Smooth muscle cell (in vitro differentiated cells): ENCODE measurements around the gene RNF11. TPM values are rescaled to one million over a fixed set of nuclear protein-coding genes. Genes with fewer than 3 reads are reported as not detected.
"Not testable (repeated sequence)": the region's sequence is repeated elsewhere in the genome, so short reads cannot be mapped to it uniquely, and the experiment has no call there.

Experiments
- DNase-seq: peaks from one replicate; lab custom pipeline; 2025; ENCODE audit not compliant: unreplicated experiment; lab: John Stamatoyannopoulos, UW
- H2AFZ ChIP-seq: fragments of 200-600 bp; sonication (generic); 2 replicates; pipeline ENCODE4 v1.6.0; 2016; ENCODE audit warnings: antibody characterized with exemption, low read depth, mild to moderate bottlenecking
- H3F3A ChIP-seq: fragments of 200-600 bp; sonication (generic); 2 replicates; pipeline ENCODE4 v1.6.0; 2017; ENCODE audit warnings: antibody characterized with exemption, low read depth
- H3K27ac ChIP-seq: fragments of 200-600 bp; sonication (generic); 2 replicates; pipeline ENCODE4 v1.5.1; 2016; ENCODE audit warnings: low read depth, mild to moderate bottlenecking
- H3K27me3 ChIP-seq: fragments of 200-600 bp; sonication (generic); 2 replicates; pipeline ENCODE4 v1.6.1; 2016; ENCODE audit warnings: low read depth, mild to moderate bottlenecking
- H3K36me3 ChIP-seq: fragments of 200-600 bp; sonication (generic); 2 replicates; pipeline ENCODE4 v1.5.1; 2016; ENCODE audit warnings: low read depth
- H3K4me1 ChIP-seq: fragments of 200-600 bp; sonication (generic); 2 replicates; pipeline ENCODE4 v1.5.1; 2016; ENCODE audit warnings: low read depth
- H3K4me2 ChIP-seq: fragments of 200-600 bp; sonication (generic); 2 replicates; pipeline ENCODE4 v1.6.0; 2016; ENCODE audit warnings: mild to moderate bottlenecking
- H3K4me3 ChIP-seq: fragments of 200-600 bp; sonication (generic); 2 replicates; pipeline ENCODE4 v1.5.1; 2016; ENCODE audit warnings: mild to moderate bottlenecking
- H3K79me2 ChIP-seq: fragments of 200-600 bp; sonication (generic); 2 replicates; pipeline ENCODE4 v1.6.0; 2016; ENCODE audit warnings: low read depth, mild to moderate bottlenecking
- H3K9ac ChIP-seq: fragments of 200-600 bp; sonication (generic); 2 replicates; pipeline ENCODE4 v1.6.0; 2016; ENCODE audit warnings: low read depth
- H3K9me3 ChIP-seq: fragments of 200-600 bp; sonication (generic); replicated peaks from 2 replicates; pipeline ENCODE4 v1.5.1; 2016; ENCODE audit warnings: low read depth
- H4K20me1 ChIP-seq: fragments of 200-600 bp; sonication (generic); 2 replicates; pipeline ENCODE4 v1.6.0; 2016; ENCODE audit warnings: low read depth
- WGBS: methylation state at CpG from one replicate; pipeline ENCODE4 v1.1.7; 2016; ENCODE audit warnings: low lambda C conversion rate; 5-methylcytosine and 5-hydroxymethylcytosine counted together
- polyA plus RNA-seq: library from polyadenylated mRNA; unstranded; fragments of >200 nt; fragmentation: Nextera tagmentation; extraction: Ambion mirVana; gene quantifications from 2 replicates; pipeline ENCODE4 v1.2.1, GENCODE V29; 2016
- total RNA-seq: library from RNA; depleted of rRNA; stranded (reverse); fragments of >200 nt; gene quantifications from 2 replicates; pipeline ENCODE4 v1.2.3, GENCODE V29; 2014
- TF ChIP-seq, protein P1 (sequence below): fragments of 200-600 bp; sonication (generic); IDR thresholded peaks from 2 replicates; pipeline ENCODE4 v1.5.1; 2017; ENCODE audit warnings: borderline replicate concordance, mild to moderate bottlenecking, antibody characterized with exemption; ENCODE audit not compliant: insufficient read depth, poor library complexity, severe bottlenecking

RNF11 gene
- total and polyA plus RNA-seq, 2 experiments from 2014 or later: 68.7 to 123 TPM

DNA sequence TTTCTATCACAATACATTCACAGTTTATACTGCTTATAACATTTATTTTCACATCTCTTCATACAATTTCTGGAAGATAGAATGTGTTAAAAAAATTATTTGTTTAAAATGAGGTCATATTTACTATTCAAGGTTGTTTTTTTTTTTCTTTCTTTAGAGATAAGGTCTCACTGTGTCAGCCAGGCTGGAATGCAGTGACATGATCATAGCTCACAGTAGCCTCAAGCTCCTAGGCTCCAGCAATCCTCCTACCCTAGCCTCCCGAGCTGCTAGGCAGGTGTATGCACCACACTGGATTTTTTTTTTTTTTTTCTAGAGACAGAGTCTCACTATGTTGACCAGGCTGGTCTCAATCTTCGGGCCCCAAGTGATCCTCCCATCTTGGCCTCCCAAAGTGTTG, 19.0 kb upstream of the RNF11 start:
- Histone ChIP-seq H3K9ac (no peak overlapping the region), H3K4me1 (no peaks in the 10 kb centered on the region), H3K4me2 (no peak overlapping the region), H3K4me3 (no peak overlapping the region), H4K20me1 (no peaks in the 10 kb centered on the region), H3K9me3 (no peaks in the 10 kb centered on the region), H3K27ac (no peak overlapping the region), H2AFZ (no peak overlapping the region), H3K36me3 (no peaks in the 10 kb centered on the region), H3F3A (no peaks in the 10 kb centered on the region), H3K79me2 (no peaks in the 10 kb centered on the region), H3K27me3 (no peaks in the 10 kb centered on the region)
- no peak for DNase-seq
- TF ChIP-seq, protein P1, sequence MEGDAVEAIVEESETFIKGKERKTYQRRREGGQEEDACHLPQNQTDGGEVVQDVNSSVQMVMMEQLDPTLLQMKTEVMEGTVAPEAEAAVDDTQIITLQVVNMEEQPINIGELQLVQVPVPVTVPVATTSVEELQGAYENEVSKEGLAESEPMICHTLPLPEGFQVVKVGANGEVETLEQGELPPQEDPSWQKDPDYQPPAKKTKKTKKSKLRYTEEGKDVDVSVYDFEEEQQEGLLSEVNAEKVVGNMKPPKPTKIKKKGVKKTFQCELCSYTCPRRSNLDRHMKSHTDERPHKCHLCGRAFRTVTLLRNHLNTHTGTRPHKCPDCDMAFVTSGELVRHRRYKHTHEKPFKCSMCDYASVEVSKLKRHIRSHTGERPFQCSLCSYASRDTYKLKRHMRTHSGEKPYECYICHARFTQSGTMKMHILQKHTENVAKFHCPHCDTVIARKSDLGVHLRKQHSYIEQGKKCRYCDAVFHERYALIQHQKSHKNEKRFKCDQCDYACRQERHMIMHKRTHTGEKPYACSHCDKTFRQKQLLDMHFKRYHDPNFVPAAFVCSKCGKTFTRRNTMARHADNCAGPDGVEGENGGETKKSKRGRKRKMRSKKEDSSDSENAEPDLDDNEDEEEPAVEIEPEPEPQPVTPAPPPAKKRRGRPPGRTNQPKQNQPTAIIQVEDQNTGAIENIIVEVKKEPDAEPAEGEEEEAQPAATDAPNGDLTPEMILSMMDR: no peak
- WGBS: 100% methylated on average over 2 of the region's 2 CpGs

DNA sequence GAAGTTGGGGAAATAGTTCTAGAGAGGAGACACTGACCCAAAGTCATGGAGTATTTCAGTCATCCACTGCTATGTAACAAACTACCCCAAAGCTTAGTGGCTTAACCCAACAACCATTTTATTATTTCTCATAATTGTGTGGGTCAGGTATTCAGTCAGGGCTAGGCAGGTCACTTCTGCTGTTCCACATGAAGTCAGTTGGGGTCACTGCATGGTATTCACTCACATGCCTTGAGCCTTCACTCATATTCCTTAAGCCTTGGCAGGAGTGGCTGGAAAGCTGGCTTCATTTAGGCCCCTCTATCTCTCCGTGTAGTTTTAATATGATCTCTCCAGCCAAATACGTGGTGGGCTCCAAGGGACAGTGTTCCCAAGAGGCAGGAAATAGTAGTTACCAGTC, 17.5 kb upstream of the RNF11 start:
- no peak overlapping the region for H3K4me3 ChIP-seq
- H3K27me3 ChIP-seq: no peaks in the 10 kb centered on the region
- 92% methylated on average over 2 of the region's 2 CpGs for WGBS
- no peak overlapping the region for H2AFZ ChIP-seq
- no peaks in the 10 kb centered on the region for H3K79me2 ChIP-seq
- DNase-seq: no peak
- no peak overlapping the region for H3K27ac ChIP-seq
- TF ChIP-seq, protein P1: no peak
- no peaks in the 10 kb centered on the region for H3F3A ChIP-seq
- H3K36me3 ChIP-seq: no peaks in the 10 kb centered on the region
- H4K20me1 ChIP-seq: no peaks in the 10 kb centered on the region
- no peak overlapping the region for H3K9ac ChIP-seq
- no peaks in the 10 kb centered on the region for H3K9me3 ChIP-seq
- H3K4me1 ChIP-seq: no peaks in the 10 kb centered on the region
- no peak overlapping the region for H3K4me2 ChIP-seq

DNA sequence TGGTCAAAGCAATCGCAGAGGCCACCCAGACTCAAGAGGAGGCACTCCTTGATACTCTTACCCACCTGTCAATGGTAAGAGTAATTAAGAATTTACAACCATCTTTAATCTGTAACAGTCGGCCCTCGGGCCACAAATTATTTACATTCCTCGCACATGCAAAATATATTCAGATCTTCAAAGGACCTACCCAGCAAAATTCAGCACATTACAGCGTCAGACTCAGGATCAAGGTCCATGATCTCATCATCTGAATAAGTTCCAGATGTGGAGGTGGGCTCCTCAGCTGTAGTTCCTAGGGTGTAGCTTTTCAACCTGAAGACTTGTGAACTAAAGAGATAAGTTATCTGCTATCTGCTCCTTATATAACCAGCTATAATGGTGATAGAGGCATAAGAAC, 17.1 kb upstream of the RNF11 start:
- WGBS: 88% methylated on average over 5 of the region's 5 CpGs
- Histone ChIP-seq H2AFZ (no peak overlapping the region), H4K20me1 (no peaks in the 10 kb centered on the region), H3F3A (no peaks in the 10 kb centered on the region), H3K4me2 (no peak overlapping the region), H3K9ac (no peak overlapping the region), H3K9me3 (no peaks in the 10 kb centered on the region), H3K36me3 (no peaks in the 10 kb centered on the region), H3K4me3 (no peak overlapping the region), H3K27ac (no peak overlapping the region), H3K79me2 (no peaks in the 10 kb centered on the region), H3K4me1 (no peaks in the 10 kb centered on the region), H3K27me3 (no peaks in the 10 kb centered on the region)
- no peak for DNase-seq
- TF ChIP-seq, protein P1: no peak

DNA sequence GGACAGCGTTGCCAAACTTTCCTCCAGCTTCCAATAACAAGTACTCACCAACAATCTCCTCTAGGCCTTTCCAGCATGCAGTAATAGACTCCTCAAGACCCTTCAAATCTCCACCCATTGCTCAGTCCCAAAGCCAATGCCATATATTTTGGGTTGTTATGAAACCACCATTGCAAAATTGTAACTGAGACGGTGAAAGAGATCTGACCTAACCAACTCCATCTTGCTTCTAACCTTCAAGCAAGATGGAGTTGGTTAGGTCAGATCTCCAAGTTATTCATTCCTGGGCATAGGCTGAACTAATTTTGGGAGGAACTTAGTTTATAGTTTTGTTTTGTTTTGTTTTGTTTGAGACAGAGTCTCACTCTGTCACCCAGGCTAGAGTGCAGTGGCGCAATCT, 14.5 kb upstream of the RNF11 start:
- not testable (repeated sequence) for H3K4me3 ChIP-seq, H3K4me2 ChIP-seq, DNase-seq, H3K27me3 ChIP-seq, H3F3A ChIP-seq, H3K27ac ChIP-seq, H4K20me1 ChIP-seq, H3K9ac ChIP-seq, H3K79me2 ChIP-seq, H3K4me1 ChIP-seq, H3K36me3 ChIP-seq, H2AFZ ChIP-seq, H3K9me3 ChIP-seq
- 94% methylated on average over 3 of the region's 3 CpGs for WGBS
